Stimulated activated CD4-positive, alpha-beta T cell treated with anti-CD3 and anti-CD28 coated beads, Interleukin-15, amount 100 ng/mL, for 24 hours (primary cell): Measurements from ENCODE around the gene MKI67.

Source experiments
- DNase-seq: peaks from one replicate; pipeline ENCODE4 v3.0.0-alpha.2; 2020

The MKI67 gene

DNA sequence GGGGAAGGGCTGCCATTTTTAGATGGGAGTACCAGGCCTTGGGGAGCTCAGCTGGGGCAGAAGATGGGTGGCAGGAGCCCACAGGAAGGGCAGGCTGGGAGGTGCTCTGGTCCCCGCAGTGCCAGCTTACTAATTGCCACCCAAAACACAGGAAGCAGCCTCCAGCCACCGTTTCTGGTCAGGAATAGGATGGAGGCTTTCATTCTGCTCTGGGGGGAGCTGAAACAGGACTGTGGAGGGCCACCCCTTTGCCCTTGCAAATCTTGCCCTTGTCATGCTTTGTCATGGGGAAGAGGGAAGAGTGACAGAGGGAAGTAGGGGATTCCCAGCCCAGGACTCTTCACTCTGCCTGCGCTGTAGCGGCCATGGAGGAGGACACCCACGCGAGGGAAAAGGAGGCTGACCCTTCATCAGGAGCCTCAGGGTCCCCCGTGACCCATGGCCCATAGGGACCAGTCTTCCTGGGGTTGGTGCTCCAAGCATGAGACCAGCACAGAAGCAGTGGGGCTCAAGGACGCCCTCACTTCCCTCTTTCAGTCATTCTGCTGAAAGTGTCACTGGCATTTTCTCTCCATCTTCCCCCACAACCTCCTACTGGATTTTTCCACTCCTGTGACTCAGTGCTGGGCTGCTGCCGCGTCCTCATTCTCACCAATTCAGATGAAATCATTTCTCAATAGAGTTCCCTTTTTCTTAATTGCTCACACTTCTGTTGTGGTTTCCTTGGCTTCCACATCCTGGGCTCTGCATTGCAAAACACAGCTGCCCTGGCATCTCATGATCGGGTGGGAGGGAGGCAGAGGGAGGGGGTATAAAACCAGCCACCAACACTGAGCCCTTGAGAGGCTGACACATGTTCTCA lies 61.9 kb downstream of the MKI67 start:
- DNase-seq: peak; percentile 87

GRCh38 chr10:128063736-128064107 lies 62.5 kb downstream of the MKI67 start:
- peak; percentile 63 for DNase-seq

- DNase-seq: peak; percentile 70
Measured at GRCh38 chr10:128062881-128063563, 63.2 kb downstream of the MKI67 start.

DNA sequence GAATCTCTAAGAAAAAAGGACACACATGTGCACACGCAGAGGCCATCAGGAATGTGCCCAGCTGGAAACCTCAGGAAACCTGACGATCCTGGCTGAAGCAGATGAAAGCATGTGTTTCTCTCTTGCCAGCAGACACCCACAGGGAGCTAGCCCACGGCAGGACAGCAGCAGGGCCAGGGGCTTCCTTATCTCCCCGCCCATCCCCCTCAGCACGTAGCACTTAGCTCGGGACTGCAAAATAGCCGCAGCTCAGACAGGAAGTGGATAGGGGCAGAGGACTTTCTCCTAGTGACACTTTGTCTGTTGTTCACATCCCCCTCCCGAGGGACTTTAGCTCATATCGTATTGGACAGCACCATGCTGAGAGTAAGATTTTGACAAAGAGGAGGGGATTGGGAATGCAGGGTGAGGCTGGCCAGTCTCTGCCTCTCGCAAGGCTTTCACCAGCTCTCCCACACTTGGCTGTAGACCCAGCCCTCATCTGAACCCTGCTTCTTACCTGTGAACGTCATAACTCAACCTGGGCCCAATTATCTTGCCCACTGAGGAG lies 63.8 kb downstream of the MKI67 start:
- no peak for DNase-seq

GRCh38 chr10:128061306-128062300 lies 64.6 kb downstream of the MKI67 start:
- no peak for DNase-seq

- DNase-seq: no peak
Measured at GRCh38 chr10:128060341-128061250, 65.6 kb downstream of the MKI67 start.

DNA sequence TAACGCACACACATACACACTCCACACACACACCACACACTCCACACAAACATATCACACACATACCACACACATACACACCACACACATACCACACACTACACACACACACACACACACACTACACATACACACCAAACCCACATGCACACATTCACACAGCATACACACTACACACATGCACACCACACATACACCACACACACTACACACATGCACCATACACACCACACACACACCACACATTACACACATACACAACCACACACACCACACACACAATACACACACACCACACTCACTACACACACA lies 66.3 kb downstream of the MKI67 start:
- DNase-seq: no peak

DNA sequence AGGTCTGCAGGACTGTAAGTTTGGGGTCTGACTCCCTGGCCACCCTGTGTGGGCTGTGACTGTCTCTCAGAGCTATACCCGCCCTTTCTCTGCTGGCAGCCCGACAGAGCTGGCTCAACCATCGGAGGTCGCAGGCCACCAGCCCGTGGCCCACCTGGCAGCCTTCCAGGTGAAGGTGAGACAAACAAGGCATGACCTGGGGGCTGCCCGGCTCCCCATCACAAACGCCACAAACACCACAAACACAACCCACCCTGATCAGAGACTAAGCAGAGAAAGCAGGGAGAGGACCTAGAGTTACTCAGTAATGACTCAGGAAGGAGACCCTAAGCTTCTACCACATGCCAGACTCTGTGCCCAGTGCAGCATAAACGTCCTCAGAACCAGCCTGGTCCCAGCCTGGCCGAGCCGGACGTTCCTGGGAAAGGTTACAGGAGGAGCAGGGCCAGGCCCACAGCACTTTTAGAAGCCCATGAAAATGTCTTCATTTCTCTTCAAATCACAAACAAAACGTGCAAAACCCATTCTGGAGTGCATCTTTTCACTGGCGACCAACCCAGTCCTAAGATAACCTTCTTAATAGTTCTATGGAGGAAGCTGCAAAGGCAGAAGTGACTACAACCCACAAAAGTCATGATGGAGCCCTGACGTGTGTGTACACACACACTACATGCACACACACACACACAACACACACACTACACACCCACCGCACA lies 66.8 kb downstream of the MKI67 start:
- DNase-seq: no peak

DNA sequence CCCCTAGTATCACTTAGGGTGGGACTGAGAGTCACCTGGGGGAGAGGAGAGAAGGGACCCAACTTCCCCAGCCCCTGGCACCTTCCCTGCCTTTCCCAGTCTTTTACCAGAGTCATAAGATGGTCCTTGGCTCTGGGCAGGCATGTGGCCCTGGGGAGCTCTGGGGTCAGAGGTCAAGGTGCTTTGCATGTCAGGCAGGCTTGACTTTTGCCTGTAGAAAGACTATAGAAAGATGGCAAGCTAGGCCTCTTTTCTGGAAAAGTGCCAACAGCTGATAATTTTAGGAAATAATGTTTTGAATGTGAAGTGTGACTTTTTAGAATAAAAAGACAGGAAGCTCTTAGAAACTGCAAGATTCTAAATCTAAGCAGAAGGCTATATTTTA lies 67.5 kb downstream of the MKI67 start:
- DNase-seq: no peak

DNA sequence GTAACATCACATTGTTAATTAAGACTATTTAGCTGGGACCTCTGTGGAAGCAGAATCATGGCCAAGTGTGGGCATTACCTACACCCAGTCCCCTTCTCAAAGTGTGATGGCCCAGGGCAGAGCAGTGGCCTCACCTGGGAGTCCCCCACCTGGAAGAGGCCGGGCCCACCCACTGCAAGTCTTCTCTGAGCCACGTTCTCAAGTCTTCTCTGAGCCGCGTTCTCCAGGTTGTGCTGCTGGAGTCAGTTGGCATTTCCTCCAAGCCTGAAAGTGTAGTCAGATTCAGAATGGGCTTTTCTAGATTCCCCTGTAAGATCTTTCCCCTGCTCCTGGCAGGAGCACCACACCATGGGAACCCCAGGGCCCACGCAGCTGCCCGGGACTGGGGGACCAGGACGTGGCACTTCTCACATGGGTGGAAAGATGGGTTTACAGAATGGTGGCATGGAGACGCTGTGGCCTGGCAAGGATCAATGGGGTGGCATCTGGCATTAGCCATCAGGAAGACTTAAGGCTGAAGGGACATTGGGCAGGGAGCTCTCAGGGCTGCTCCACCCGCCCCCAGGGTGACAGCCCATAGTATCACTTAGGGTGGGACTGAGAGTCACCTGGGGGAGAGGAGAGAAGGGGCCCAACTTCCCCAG lies 68.0 kb downstream of the MKI67 start:
- DNase-seq: no peak

DNA sequence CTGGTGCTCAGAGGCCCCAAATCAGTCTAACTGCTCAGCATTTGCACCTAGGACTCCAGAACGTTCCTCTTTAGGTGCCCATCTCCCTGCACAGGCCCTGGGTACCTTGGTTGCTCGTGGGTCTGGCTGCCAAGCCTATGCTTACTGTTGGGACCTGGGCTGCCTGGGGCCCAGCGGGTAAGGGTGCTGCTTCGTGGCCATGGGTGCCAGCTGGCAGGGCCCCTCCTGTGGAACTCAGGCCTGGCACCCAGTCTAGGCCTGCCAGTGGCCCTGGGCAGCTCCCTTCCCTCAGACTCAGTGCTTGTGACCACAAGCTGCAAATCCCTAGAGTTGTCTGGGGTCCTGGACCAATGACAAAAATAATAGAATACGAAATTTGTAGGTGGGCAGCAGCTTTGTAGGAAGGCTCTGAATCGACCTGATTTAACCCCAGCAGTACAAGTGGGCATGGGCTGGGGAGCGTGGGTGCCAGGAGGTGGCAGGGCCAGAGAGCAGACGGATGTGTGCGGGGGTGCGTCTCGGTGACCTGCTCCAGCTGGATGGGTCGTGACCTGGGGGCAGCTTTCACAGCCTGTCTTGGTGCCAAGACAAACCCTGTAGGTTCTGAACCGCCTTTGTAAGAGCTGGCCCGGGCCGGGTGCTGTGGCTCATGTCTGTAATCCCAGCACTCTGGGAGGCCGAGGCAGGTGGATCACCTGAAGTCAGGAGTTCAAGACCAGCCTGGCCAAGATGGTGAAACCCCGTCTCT lies 69.7 kb downstream of the MKI67 start:
- no peak for DNase-seq

DNA sequence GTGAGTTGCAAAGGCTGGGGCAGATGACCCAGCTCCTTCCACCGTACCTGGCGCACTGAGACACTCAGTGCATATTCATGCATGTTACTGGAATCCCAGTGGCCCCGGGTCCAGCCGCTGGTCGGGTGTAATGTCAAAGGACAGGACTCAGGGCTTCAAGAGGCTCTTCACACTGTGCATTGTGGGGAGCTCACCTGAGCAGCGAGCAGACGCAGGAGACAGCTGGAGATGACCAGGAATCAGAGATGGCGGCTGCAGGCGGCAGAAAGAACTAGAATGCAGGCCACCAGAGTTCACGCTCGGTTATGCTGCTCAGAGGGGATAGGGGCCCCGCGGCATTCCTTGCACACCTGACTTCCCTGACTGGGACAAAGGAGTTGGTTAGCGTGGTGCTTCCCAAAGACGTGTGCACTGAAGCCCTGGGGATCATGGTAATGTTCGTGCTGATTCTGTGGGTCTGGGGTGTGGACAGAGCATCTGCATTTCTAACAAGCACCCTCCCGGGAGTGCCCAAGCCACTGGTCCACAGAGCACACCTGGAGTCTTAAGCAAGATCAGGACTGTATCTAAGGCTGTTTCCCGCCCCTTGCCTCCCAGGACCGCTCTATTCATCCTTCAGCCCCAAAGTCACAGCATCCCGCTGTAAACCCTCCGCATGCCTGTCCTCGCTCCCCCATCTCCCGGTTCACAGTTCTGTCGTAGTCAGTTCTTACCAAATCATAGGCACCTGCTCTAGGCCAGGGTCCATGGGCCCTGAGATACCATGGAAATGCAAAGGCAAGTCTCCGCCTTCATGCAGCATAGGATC lies 71.0 kb downstream of the MKI67 start:
- no peak for DNase-seq

DNA sequence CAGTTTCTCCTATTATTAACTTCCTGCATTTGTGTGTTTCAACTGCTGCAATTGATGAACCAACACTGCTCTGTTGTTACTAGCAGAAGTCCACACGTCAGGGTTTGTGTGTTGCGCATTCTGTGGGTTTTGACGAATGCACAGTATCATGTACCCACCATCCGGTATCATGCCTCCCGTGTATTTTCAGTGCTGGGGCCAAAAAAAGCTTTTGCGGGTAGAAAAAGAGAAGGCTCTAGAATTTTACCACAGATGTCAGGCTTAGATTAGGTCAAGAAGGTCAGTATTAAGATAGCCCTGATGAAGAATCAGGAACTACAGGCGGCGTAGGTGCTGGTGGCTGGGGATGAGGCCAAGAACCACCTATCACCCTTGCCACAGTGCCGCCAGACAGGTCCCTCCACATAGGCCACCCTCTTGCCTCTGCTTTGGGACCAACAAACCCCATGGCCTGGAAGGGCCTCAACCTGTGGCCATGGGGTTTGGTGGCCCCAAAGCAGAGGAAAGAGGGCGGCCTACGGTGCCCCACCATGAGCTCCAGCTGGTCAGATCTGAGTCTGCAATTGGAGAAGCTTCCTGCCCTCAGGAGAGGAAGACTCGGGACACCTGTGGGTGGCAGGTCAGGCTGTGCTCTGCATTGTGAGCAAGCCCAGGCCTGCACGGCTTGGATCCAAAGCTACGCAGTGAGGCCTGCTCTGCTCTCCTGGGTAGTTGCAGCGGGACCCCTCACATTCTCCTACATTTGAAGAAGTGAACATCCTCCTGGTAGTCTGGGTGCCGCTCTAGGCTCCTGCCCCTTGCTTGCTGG lies 71.9 kb downstream of the MKI67 start:
- no peak for DNase-seq

- DNase-seq: no peak
Measured at GRCh38 chr10:128053356-128053755, 72.9 kb downstream of the MKI67 start.

GRCh38 chr10:128052696-128053095 lies 73.5 kb downstream of the MKI67 start:
- DNase-seq: no peak

DNA sequence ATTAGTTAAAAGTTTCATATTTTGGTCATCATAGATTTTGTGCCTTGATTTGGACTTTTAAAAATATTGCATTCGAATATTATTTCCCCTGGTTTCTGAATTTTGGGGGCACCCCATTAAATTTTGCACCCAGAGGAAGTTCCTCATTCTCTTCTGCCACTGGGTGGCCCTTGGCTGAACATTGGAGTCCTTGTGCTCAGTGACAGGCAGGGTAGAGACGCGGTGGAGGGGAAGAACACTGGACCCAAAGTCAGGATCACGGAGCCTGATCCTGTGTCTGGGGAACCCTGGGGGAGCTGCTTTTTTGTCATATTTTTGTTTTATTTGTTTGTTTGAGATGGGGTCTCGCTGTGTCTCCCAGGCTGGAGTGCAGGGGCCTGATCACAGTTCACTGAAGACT lies 74.7 kb downstream of the MKI67 start:
- DNase-seq: no peak

DNA sequence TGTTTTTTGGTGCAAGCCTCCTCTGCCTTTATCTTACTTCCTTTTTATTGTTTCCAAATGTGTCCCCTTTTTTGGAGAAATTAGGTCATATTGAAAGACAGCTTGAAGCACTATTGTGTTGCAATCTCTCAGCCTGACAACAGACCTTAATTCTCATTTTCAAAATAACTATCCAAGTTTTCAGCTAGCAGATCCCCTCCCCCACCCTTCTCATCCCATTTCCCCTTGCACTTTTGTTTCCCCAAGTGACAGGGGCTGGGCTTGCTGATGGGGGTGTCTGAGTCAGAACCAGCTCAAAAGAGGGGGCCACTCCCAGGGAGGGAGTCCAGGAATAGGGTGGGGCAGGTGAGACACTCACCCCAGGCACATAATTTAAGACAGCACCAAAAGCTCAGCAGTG lies 75.3 kb downstream of the MKI67 start:
- DNase-seq: no peak

- no peak for DNase-seq
Measured at GRCh38 chr10:128050121-128050516, 76.1 kb downstream of the MKI67 start.
